Liver (tissue), 3 donors: ENCODE data around the gene TRAPPC3L.

Experiments used
- ATF3 ChIP-seq: IDR thresholded peaks from 2 replicates; pipeline ENCODE4 v1.6.1; 2016; ENCODE audit warnings: antibody characterized with exemption
- CTCF ChIP-seq: fragments of 150-350 bp; IDR thresholded peaks from 2 replicates; pipeline ENCODE4 v1.5.1; 2017; ENCODE audit warnings: improper control_type of control experiment, low read depth, low read length; ENCODE audit not compliant: missing input control
- GABPA ChIP-seq, 2 donors: IDR thresholded peaks in 1 of 2; conservative IDR thresholded peaks in 1 of 2; 2 replicates each; pipeline ENCODE4 v1.6.1; 2016; ENCODE audit warnings: antibody characterized with exemption in 2 of 2, mild to moderate bottlenecking in 1 of 2, moderate library complexity in 1 of 2
- HNF4G ChIP-seq: IDR thresholded peaks from 2 replicates; pipeline ENCODE4 v1.6.1; 2016; ENCODE audit warnings: antibody characterized with exemption
- JUND ChIP-seq, 2 donors: IDR thresholded peaks; 2 replicates each; pipeline ENCODE4 v1.6.1; 2016; ENCODE audit warnings: antibody characterized with exemption in 2 of 2
- MAX ChIP-seq: IDR thresholded peaks from 2 replicates; pipeline ENCODE4 v1.6.1; 2016; ENCODE audit warnings: antibody characterized with exemption
- RAD21 ChIP-seq, 2 donors: IDR thresholded peaks; 2 replicates each; pipeline ENCODE4 v1.6.1; 2016; ENCODE audit warnings: antibody characterized with exemption in 2 of 2, mild to moderate bottlenecking in 2 of 2
- REST ChIP-seq: IDR thresholded peaks from 2 replicates; pipeline ENCODE4 v1.6.1; 2016; ENCODE audit warnings: antibody characterized with exemption, mild to moderate bottlenecking
- RXRA ChIP-seq, 2 donors: IDR thresholded peaks; 2 replicates each; pipeline ENCODE4 v1.6.1; 2017 to 2018; ENCODE audit warnings: antibody characterized with exemption in 2 of 2, mild to moderate bottlenecking in 1 of 2
- SP1 ChIP-seq: IDR thresholded peaks from 2 replicates; pipeline ENCODE4 v1.6.1; 2018; ENCODE audit warnings: antibody characterized with exemption, mild to moderate bottlenecking
- TAF1 ChIP-seq: conservative IDR thresholded peaks from 2 replicates; pipeline ENCODE4 v1.6.1; 2016; ENCODE audit warnings: antibody characterized with exemption, mild to moderate bottlenecking
- YY1 ChIP-seq: IDR thresholded peaks from 2 replicates; pipeline ENCODE4 v1.6.1; 2016; ENCODE audit warnings: antibody characterized with exemption, mild to moderate bottlenecking
- donor health status: healthy.
- donor health status: healthy.

GRCh38 chr6:116468293-116468692, 77.2 kb downstream of the TRAPPC3L start:
- TF ChIP-seq ATF3 (no peak), RAD21 (IDR thresholded peaks at IDR 0.05) (no peak), CTCF (no peak), JUND (IDR thresholded peaks at IDR 0.05) (no peak), TAF1 (no peak), SP1 (no peak), MAX (no peak), REST (no peak), GABPA (IDR thresholded peaks at IDR 0.05 in 1 of 2, conservative IDR thresholded peaks at IDR 0.05 in 1 of 2) (no peak), YY1 (no peak), HNF4G (no peak), RXRA (IDR thresholded peaks at IDR 0.05) (no peak)
